Activated CD4-positive, alpha-beta T cell treated with anti-CD3 and anti-CD28 coated beads for 24 hours (primary cell): Measurements from ENCODE around the gene PDE6A.

Experiments used
- DNase-seq, 2 donors: peaks; one replicate each; pipeline ENCODE4 v3.0.0-alpha.2; 2020; ENCODE audit warnings: low read depth in 2 of 2

PDE6A gene

GRCh38 chr5:149944666-149945065 lies at the start of gene PDE6A:
TSS of gene PDE6A (minus strand) at chr5:149944793. CDS start at chr5:149944673, 120 bp downstream.
- DNase-seq = no peak

- DNase-seq = no peak
Observed at GRCh38 chr5:149993471-149993870, 48.9 kb upstream of the PDE6A start.

- peak; percentile 52 to 55 for DNase-seq
Observed at GRCh38 chr5:149990518-149991376, 46.2 kb upstream of the PDE6A start.

- no peak for DNase-seq
Observed at GRCh38 chr5:149988126-149988525, 43.5 kb upstream of the PDE6A start.

- no peak for DNase-seq
Observed at GRCh38 chr5:149982505-149982904, 37.9 kb upstream of the PDE6A start.

- no peak for DNase-seq
Observed at GRCh38 chr5:149981206-149981605, 36.6 kb upstream of the PDE6A start.

- DNase-seq = no peak
Observed at GRCh38 chr5:149979896-149980295, 35.3 kb upstream of the PDE6A start.

GRCh38 chr5:149975409-149975808 lies 30.8 kb upstream of the PDE6A start:
- no peak for DNase-seq

- no peak for DNase-seq
Observed at GRCh38 chr5:149969181-149969930, 24.8 kb upstream of the PDE6A start.

GRCh38 chr5:149966946-149967345 lies 22.4 kb upstream of the PDE6A start:
- DNase-seq = no peak

- DNase-seq = no peak
Observed at GRCh38 chr5:149963729-149964128, 19.1 kb upstream of the PDE6A start.

- DNase-seq = no peak
Observed at GRCh38 chr5:149962601-149963300, 18.2 kb upstream of the PDE6A start.

- no peak for DNase-seq
Observed at GRCh38 chr5:149961957-149962409, 17.4 kb upstream of the PDE6A start.

GRCh38 chr5:149961186-149961685 lies 16.6 kb upstream of the PDE6A start:
- no peak for DNase-seq

GRCh38 chr5:149960272-149961185 lies 15.9 kb upstream of the PDE6A start, which contains the start of gene SLC26A2:
TSS of gene SLC26A2 (plus strand) at chr5:149960758. CDS start at chr5:149977653, 16,895 bp downstream.
- peak; percentile 88 to 92 for DNase-seq

GRCh38 chr5:149959406-149960236 lies 15.0 kb upstream of the PDE6A start:
- peak; percentile 14 to 42 for DNase-seq

GRCh38 chr5:149957855-149958254 lies 13.3 kb upstream of the PDE6A start:
- no peak for DNase-seq

- no peak for DNase-seq
Observed at GRCh38 chr5:149956685-149957084, 12.1 kb upstream of the PDE6A start.

GRCh38 chr5:149954798-149955197 lies 10.2 kb upstream of the PDE6A start:
- DNase-seq = no peak
